Fibroblast of lung (primary cell): ENCODE results near the gene RAB40B.

Experiments
- EZH2 ChIP-seq: IDR thresholded peaks from 2 replicates; pipeline ENCODE4 v1.5.1; 2012; ENCODE audit warnings: low read length, control low read depth, mild to moderate bottlenecking; ENCODE audit errors: missing control alignments
- TF ChIP-seq, protein P1 (sequence below), 2 donors: IDR thresholded peaks in 1 of 2; conservative IDR thresholded peaks in 1 of 2; 1 replicate in 1 of 2; 2 replicates in 1 of 2; pipeline ENCODE4 v1.5.1; 2011 to 2012; ENCODE audit warnings: low read length in 2 of 2, control low read depth in 1 of 2, inconsistent platforms in 1 of 2, low read depth in 1 of 2, mild to moderate bottlenecking in 1 of 2

DNA sequence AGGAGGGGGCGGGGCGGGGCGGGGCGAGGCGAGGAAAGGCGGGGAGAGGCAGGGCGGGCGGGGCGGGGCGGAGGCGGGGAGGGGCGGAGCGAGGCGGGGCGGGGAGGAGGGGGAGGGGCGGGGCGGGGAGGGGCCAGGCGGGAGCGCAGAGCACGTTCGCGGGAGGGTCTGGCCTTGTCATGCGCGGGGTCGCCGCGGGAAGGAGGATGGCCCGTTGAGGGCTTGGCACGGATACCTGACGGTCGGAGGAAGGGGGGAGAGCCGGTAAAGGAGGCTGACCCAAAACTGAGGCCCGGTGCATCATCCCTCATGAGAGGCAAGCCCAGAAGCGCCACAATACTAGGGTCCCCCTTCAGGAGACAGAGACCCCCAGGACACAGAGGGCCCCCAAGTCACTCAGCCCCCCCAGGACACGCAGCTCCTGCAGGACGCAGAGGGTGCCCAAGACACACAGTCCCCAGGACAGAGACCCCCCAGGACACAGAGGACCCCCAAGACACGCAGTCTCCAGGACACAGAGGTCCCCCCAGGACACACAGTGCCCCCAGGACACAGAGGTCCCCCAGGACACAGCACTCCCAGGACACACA lies 49.7 kb downstream of the RAB40B start:
- TF ChIP-seq, protein P1, sequence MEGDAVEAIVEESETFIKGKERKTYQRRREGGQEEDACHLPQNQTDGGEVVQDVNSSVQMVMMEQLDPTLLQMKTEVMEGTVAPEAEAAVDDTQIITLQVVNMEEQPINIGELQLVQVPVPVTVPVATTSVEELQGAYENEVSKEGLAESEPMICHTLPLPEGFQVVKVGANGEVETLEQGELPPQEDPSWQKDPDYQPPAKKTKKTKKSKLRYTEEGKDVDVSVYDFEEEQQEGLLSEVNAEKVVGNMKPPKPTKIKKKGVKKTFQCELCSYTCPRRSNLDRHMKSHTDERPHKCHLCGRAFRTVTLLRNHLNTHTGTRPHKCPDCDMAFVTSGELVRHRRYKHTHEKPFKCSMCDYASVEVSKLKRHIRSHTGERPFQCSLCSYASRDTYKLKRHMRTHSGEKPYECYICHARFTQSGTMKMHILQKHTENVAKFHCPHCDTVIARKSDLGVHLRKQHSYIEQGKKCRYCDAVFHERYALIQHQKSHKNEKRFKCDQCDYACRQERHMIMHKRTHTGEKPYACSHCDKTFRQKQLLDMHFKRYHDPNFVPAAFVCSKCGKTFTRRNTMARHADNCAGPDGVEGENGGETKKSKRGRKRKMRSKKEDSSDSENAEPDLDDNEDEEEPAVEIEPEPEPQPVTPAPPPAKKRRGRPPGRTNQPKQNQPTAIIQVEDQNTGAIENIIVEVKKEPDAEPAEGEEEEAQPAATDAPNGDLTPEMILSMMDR (conservative IDR thresholded peaks at IDR 0.05 in 1 of 2, IDR thresholded peaks at IDR 0.05 in 1 of 2; ENCODE audit: low read depth in 1 of 2, low read length in 2 of 2): no peak
- no peak for TF ChIP-seq EZH2
